ENCODE data around the gene EFEMP1.

The EFEMP1 gene

GRCh38 chr2:55923091-55923981 lies at the start of gene EFEMP1:
TSS of gene EFEMP1 (minus strand) at chr2:55923782. CDS start at chr2:55922440, 1,342 bp downstream.
- DNase-seq: peak; percentile 11

- DNase-seq: no peak
These were observed 46.9 kb upstream of the EFEMP1 start for GRCh38 chr2:55970500-55970899.

- no peak for DNase-seq
These were observed 45.4 kb upstream of the EFEMP1 start for GRCh38 chr2:55968941-55969340.

GRCh38 chr2:55966401-55967118 lies 43.0 kb upstream of the EFEMP1 start:
- DNase-seq: no peak

- DNase-seq: no peak
These were observed 42.4 kb upstream of the EFEMP1 start for GRCh38 chr2:55965966-55966365.

- DNase-seq: no peak
These were observed 41.7 kb upstream of the EFEMP1 start for GRCh38 chr2:55965276-55965675.

- DNase-seq: no peak
These were observed 39.3 kb upstream of the EFEMP1 start for GRCh38 chr2:55962915-55963314.

GRCh38 chr2:55961318-55961911 lies 37.8 kb upstream of the EFEMP1 start:
- DNase-seq: peak; percentile 70

- no peak for DNase-seq
These were observed 35.2 kb upstream of the EFEMP1 start for GRCh38 chr2:55958756-55959155.

GRCh38 chr2:55957142-55957541 lies 33.6 kb upstream of the EFEMP1 start:
- DNase-seq: no peak

GRCh38 chr2:55954306-55955035 lies 30.9 kb upstream of the EFEMP1 start:
- DNase-seq: no peak

GRCh38 chr2:55952415-55952814 lies 28.8 kb upstream of the EFEMP1 start:
- DNase-seq: peak; percentile 12

GRCh38 chr2:55951533-55951932 lies 28.0 kb upstream of the EFEMP1 start:
- no peak for DNase-seq

GRCh38 chr2:55949613-55950012 lies 26.0 kb upstream of the EFEMP1 start:
- no peak for DNase-seq

GRCh38 chr2:55949211-55949610 lies 25.6 kb upstream of the EFEMP1 start:
- peak; percentile 37 for DNase-seq

- DNase-seq: no peak
These were observed 24.8 kb upstream of the EFEMP1 start for GRCh38 chr2:55948176-55948923.

GRCh38 chr2:55947752-55948151 lies 24.2 kb upstream of the EFEMP1 start:
- no peak for DNase-seq

GRCh38 chr2:55946793-55947192 lies 23.2 kb upstream of the EFEMP1 start:
- no peak for DNase-seq

GRCh38 chr2:55943466-55943865 lies 19.9 kb upstream of the EFEMP1 start:
- DNase-seq: no peak

- no peak for DNase-seq
These were observed 12.8 kb upstream of the EFEMP1 start for GRCh38 chr2:55936351-55936750.

- peak; percentile 12 for DNase-seq
These were observed 10.8 kb upstream of the EFEMP1 start for GRCh38 chr2:55934337-55934736.

- DNase-seq: no peak
These were observed 9.3 kb upstream of the EFEMP1 start for GRCh38 chr2:55932843-55933242.

All from hematopoietic multipotent progenitor cell treated with erythropoietin and hydrocortisone succinate and interleukin-3 and kit ligand, for 4 days (in vitro differentiated cells).